ENCODE data around the gene KIAA1217.

KIAA1217 gene

DNA sequence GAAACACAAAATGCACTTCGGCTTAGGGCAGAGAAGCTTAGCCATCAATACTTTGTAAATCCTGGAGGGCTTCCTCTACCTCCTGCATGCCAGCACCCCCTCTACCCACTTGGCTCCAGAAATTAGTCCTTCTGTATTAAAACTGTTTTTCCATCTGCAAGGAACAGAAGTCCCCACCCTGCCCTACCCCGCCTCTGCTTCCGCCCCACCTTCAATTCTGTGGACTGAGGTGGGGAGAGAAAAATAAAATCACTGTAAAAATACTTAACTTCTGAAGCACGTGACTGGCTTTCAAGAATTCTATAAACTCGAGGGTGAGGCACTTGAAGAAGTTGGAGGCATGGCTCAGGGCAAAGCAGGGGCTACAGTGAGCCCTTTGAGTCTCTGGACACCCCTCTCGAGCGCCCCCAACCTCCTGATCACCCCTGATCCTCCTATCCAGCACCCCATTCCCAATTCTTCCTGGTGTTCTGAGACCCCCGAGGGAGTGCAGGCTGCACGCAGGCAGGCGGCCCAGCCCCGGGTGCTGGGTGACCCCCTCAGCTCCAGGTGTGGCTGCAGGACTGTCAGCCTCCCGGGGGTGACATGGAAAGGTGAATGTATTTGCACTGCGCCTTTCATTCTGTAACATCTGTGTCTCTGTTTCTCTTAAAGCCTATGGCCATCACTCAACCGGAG, 7.3 kb upstream of the KIAA1217 start:
- TF ChIP-seq, protein P1, sequence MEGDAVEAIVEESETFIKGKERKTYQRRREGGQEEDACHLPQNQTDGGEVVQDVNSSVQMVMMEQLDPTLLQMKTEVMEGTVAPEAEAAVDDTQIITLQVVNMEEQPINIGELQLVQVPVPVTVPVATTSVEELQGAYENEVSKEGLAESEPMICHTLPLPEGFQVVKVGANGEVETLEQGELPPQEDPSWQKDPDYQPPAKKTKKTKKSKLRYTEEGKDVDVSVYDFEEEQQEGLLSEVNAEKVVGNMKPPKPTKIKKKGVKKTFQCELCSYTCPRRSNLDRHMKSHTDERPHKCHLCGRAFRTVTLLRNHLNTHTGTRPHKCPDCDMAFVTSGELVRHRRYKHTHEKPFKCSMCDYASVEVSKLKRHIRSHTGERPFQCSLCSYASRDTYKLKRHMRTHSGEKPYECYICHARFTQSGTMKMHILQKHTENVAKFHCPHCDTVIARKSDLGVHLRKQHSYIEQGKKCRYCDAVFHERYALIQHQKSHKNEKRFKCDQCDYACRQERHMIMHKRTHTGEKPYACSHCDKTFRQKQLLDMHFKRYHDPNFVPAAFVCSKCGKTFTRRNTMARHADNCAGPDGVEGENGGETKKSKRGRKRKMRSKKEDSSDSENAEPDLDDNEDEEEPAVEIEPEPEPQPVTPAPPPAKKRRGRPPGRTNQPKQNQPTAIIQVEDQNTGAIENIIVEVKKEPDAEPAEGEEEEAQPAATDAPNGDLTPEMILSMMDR (IDR thresholded peaks at IDR 0.05; ENCODE audit: low read depth, low read length, missing control alignments): no peak
- DNase-seq (ENCODE audit: low read depth): no peak
- in situ Hi-C loops (cut with HindIII; ENCODE audit: low sequenced_read_pairs): no loop called here

DNA sequence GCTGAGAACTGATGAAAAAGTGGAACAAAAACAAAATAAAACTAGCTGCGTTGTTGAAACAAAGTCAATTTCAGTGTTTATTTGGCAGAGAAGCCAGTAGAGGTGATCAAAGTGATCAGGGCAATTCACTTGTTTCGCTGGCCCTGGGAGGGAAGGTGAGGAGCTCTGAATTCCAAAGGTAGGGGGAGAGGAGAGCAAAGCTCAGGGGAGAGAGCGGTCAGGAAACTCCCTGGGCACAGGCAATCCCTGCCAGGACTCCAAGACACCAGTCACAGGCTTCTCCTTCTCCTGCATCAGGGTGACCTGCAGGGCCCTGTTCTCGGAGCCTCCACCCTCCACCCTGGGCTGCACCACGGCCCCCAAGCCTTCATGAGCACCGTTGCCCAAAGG, 6.8 kb upstream of the KIAA1217 start:
- no peak overlapping the region for H3K4me3 ChIP-seq (ENCODE audit: low read depth, low read length)
- TF ChIP-seq, protein P1 (IDR thresholded peaks at IDR 0.05; ENCODE audit: low read depth, low read length, missing control alignments): no peak
- no peak for DNase-seq (ENCODE audit: low read depth)
- in situ Hi-C loops (cut with HindIII; ENCODE audit: low sequenced_read_pairs): no loop called here

More for the DNA sequence above, 7.3 kb upstream of the KIAA1217 start:
- H3K4me3 ChIP-seq (ENCODE audit: low read depth, low read length): no peak overlapping the region

DNA sequence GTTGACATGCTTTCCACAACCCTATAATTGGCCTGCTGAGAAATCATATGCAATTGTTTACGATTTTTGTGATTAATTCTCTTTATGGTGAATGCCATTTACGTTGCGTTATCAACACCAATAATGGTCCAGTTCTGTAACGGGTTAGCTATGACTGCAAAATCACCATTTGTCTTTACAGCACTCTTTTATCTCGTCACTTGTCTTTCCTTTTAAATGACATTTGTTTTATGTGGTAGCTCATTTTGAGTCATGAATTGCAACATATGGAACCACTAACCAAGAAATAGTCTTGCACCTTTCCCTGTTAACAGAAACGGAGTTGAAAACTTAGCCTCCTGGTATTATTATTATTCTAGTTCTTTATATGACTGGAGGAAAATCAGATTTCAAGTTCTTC, 3.1 kb upstream of the KIAA1217 start:
- H3K4me3 ChIP-seq (ENCODE audit: low read depth, low read length): no peak overlapping the region
- in situ Hi-C loops (cut with HindIII; ENCODE audit: low sequenced_read_pairs): no loop called here
- TF ChIP-seq, protein P1 (IDR thresholded peaks at IDR 0.05; ENCODE audit: low read depth, low read length, missing control alignments): no peak
- no peak for DNase-seq (ENCODE audit: low read depth)

DNA sequence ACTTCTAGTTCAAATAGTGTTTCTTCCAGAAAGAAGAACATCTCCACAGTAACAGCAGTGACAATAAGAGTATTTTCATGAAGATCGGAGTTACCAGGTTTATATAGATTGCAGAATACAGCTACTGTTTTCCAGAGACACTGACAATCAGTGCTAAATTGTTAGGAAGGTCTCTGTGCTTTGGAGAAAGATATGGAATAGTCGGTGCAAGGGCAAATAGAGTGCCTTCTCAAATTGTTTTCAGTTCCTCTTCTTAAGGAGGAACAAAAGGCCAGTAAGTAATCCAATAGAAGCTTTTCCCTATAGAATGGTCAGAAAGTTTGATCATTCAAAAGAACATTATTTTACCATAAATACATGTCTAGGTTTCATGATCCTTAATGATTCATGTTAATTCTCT, 2.6 kb upstream of the KIAA1217 start:
- H3K4me3 ChIP-seq (ENCODE audit: low read depth, low read length): no peak overlapping the region
- TF ChIP-seq, protein P1 (IDR thresholded peaks at IDR 0.05; ENCODE audit: low read depth, low read length, missing control alignments): no peak
- no peak for DNase-seq (ENCODE audit: low read depth)
- in situ Hi-C loops (cut with HindIII; ENCODE audit: low sequenced_read_pairs): no loop called here

DNA sequence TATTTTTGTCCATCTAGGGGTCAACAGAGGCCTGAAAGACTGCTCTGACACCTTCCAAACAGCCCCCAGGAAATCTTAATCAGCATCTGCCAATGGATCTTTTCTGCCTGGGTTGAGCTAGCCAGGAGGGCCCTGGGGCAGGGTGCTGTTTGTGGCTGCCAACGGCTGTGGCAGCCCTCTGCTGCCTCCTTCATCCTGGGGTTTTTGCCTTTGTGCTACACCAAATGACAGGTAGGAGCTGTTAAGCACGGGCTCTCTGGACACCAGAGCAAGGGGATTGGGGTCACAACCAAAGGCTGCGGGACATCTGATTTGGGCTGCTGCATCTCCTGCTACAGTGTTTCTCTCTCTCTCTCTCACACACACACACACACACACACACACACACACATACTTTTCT, 2.0 kb upstream of the KIAA1217 start:
- no peak overlapping the region for H3K4me3 ChIP-seq (ENCODE audit: low read depth, low read length)
- TF ChIP-seq, protein P1 (IDR thresholded peaks at IDR 0.05; ENCODE audit: low read depth, low read length, missing control alignments): no peak
- in situ Hi-C loops (cut with HindIII; ENCODE audit: low sequenced_read_pairs): no loop called here
- DNase-seq (ENCODE audit: low read depth): no peak

DNA sequence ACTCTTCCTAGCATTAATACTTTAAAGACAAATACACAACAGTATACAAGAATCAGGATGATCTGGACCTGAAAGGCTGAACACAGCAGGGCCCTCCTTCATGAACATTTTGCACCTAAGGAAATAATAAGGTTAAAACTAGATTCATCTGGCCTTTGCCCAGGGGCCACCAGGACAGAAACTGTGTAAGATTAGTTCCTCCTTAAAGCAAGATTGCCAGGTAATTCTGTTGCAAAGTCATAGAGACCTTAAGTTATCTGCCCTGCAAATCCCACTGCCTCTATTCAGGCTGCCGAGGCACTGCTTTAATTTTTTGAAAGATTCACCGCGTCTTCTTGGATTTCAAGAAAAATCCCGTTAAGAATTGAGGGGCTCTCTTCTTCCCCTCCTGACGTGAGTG, 1.6 kb upstream of the KIAA1217 start:
- TF ChIP-seq, protein P1 (IDR thresholded peaks at IDR 0.05; ENCODE audit: low read depth, low read length, missing control alignments): no peak
- DNase-seq (ENCODE audit: low read depth): no peak
- no peak overlapping the region for H3K4me3 ChIP-seq (ENCODE audit: low read depth, low read length)
- in situ Hi-C loops (cut with HindIII; ENCODE audit: low sequenced_read_pairs): no loop called here

Data from astrocyte of the cerebellum (primary cell).